ENCODE data around the gene ATXN7L2. TPM values are rescaled to one million over a fixed set of nuclear protein-coding genes. Genes with fewer than 3 reads are reported as not detected.

Gene ATXN7L2
- total RNA-seq, 4 donors from 2014 or later: 2.2 to 3.3 (median 2.7) TPM

GRCh38 chr1:109529881-109530456 is 46.3 kb downstream of the ATXN7L2 start:
- H3K4me1 ChIP-seq: peaks cover 15 to 29% (median 18%) of the 10 kb centered on the region in 4 donors
- no peak for DNase-seq (ENCODE audit: extremely low spot score)
- no peaks in the 10 kb centered on the region for H3K36me3 ChIP-seq
- intact Hi-C loops (cut with DNase I): loop anchor here (5.0 kb wide), 1 partner anchor 103 kb away; the partner anchor contains the start of gene PSMA5
- H3K27me3 ChIP-seq: no peaks in the 10 kb centered on the region
- WGBS: 85% methylated on average over 7 of the region's 8 CpGs
- H3K27ac ChIP-seq (replicated peaks in 1 of 4): no peak overlapping the region
- no peak overlapping the region for H3K4me3 ChIP-seq
- TF ChIP-seq POLR2AphosphoS5 (IDR thresholded peaks at IDR 0.05) (no peak), POLR2A (IDR thresholded peaks at IDR 0.05; ENCODE audit: low read depth) (no peak), EP300 (IDR thresholded peaks at IDR 0.05) (no peak), CTCF (IDR thresholded peaks at IDR 0.05) (no peak)
- H3K9me3 ChIP-seq: no peaks in the 10 kb centered on the region

GRCh38 chr1:109530457-109531087 is 46.9 kb downstream of the ATXN7L2 start:
- H3K9me3 ChIP-seq: no peaks in the 10 kb centered on the region
- no peak overlapping the region for H3K4me3 ChIP-seq
- intact Hi-C loops (cut with DNase I): loop anchor here (5.0 kb wide), 1 partner anchor 103 kb away; the partner anchor contains the start of gene PSMA5
- TF ChIP-seq CTCF (IDR thresholded peaks at IDR 0.05): no peak
- no peak for TF ChIP-seq POLR2AphosphoS5 (IDR thresholded peaks at IDR 0.05)
- TF ChIP-seq POLR2A (IDR thresholded peaks at IDR 0.05; ENCODE audit: low read depth): no peak
- TF ChIP-seq EP300 (IDR thresholded peaks at IDR 0.05): no peak
- 84% methylated on average over 5 of the region's 13 CpGs for WGBS
- H3K27me3 ChIP-seq: no peaks in the 10 kb centered on the region
- H3K36me3 ChIP-seq: no peaks in the 10 kb centered on the region
- H3K27ac ChIP-seq (replicated peaks in 1 of 4): no peak overlapping the region
- peaks cover 19 to 34% (median 21%) of the 10 kb centered on the region in 4 donors for H3K4me1 ChIP-seq
- DNase-seq (ENCODE audit: extremely low spot score): no peak

GRCh38 chr1:109531380-109531779 is 47.7 kb downstream of the ATXN7L2 start:
- no peak overlapping the region for H3K27ac ChIP-seq (replicated peaks in 1 of 4)
- intact Hi-C loops (cut with DNase I): loop anchor here (5.0 kb wide), 1 partner anchor 104 kb away; the partner anchor contains the start of gene PSMA5
- no peak for DNase-seq (ENCODE audit: extremely low spot score)

GRCh38 chr1:109531826-109532364 is 48.2 kb downstream of the ATXN7L2 start:
- Histone ChIP-seq H3K36me3 (no peaks in the 10 kb centered on the region), H3K4me3 (peak overlapping the region; percentile 7 to 43 (median 20)), H3K27me3 (no peaks in the 10 kb centered on the region), H3K4me1 (peaks cover 32 to 47% (median 32%) of the 10 kb centered on the region in 4 donors), H3K9me3 (no peaks in the 10 kb centered on the region), H3K27ac (replicated peaks in 1 of 4) (no peak overlapping the region)
- no peak for TF ChIP-seq EP300 (IDR thresholded peaks at IDR 0.05)
- DNase-seq (ENCODE audit: extremely low spot score): no peak
- intact Hi-C loops (cut with DNase I): loop anchor here (2.0 to 5.0 kb wide), 2 partner anchors 41 to 105 kb away; partner anchors contain the start of gene PSMA5
- 41% methylated on average over 16 of the region's 16 CpGs for WGBS

More at GRCh38 chr1:109531380-109531779, 47.7 kb downstream of the ATXN7L2 start:
- no peaks in the 10 kb centered on the region for H3K9me3 ChIP-seq
- no peak overlapping the region for H3K4me3 ChIP-seq
- H3K36me3 ChIP-seq: no peaks in the 10 kb centered on the region
- WGBS: 88% methylated on average over 4 of the region's 4 CpGs
- H3K27me3 ChIP-seq: no peaks in the 10 kb centered on the region
- peaks cover 27 to 42% (median 28%) of the 10 kb centered on the region in 4 donors for H3K4me1 ChIP-seq
- TF ChIP-seq POLR2A (IDR thresholded peaks at IDR 0.05; ENCODE audit: low read depth) (no peak), CTCF (IDR thresholded peaks at IDR 0.05) (no peak), POLR2AphosphoS5 (IDR thresholded peaks at IDR 0.05) (no peak), EP300 (IDR thresholded peaks at IDR 0.05) (no peak)

Measured in esophagus muscularis mucosa (tissue), 4 donors.